Head of caudate nucleus (tissue), 42 donors: Measurements from ENCODE around the gene CASS4.
"Not testable (repeated sequence)": the region's sequence is repeated elsewhere in the genome, so short reads cannot be mapped to it uniquely, and the experiment has no call there.

Experiments
- DNase-seq, 42 donors: peaks; one replicate each; pipeline versions ENCODE4 v3.0.0 to v3.0.0-alpha.2; 2020 to 2021; ENCODE audit warnings: mixed read lengths in 7 of 42
- intact Hi-C: fragments of 100-400 bp; cut with DNase I; formaldehyde crosslinking; loops from one replicate; pipeline ENCODE4 v1.15.0; 2022

Gene CASS4

DNA sequence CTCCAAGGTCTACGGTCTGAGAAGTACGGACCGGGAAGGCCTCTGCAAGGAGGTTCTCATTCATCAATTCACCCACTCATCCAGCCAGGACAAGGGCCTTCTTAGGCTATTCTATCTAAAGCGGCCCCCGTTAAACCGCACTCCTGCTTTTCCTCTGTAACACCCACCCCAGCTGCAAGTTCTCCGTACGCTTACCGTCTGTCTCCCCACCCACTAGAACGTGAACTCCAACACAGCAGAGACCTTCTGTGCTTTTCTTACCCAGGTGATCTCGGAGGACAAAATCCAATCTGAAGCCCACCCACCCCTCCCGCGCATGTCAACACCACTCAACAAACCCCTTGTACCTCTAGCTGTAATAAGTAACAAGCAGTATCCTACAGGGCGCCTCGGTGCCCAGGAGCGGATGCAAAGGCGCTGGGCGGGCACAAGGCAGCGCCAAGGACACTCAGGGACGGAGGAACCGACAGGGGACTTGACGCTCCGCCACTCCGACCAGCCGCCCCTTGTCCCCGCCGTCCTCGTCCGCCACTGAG lies 20.4 kb upstream of the CASS4 start:
- intact Hi-C loops, result loop anchor here (2.0 to 5.0 kb wide), 2 partner anchors 33 to 76 kb away; partner anchors contain the start of genes FAM210B and RTF2
- DNase-seq, result peak in 1 of 42 donors; percentile 18

DNA sequence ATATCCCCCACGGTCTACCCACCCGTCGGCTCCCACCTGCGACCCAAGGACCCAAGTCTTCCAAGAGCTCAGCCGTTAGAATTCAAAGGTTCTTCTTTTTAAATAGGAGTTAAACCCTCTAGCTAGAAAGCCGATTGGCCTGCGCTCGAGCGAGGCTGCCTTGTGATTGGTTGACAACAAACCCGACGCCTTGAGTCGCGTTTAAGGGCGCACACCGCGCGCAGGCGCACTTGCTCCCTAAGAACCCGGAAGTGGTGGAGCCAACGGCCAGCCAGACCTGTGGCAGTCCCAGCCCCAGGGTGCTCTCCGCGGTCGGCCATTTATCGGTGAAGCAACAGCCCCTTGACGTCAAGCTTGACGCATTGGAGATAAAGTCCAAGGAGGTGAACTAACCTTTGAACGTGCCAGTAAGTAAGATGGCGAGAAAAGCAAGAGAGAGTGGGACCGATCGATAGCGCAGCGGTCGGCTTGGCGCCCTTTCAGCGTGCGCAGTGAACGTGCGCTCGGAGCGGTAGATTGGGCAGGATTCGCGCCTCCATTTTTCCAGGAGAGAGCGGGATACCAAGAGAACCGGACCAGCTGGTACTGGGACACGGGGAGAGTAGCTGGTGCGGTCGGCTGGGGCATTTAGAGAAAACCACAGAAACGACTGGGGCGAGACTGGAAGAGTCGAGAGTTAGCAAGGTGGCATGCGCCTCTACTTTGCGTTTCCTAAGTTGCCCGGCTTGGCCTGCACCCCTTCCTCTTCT lies 19.8 kb upstream of the CASS4 start, which contains the start of the genes AURKA and CSTF1:
Gene AURKA, minus strand, starts transcription at position 84 of the 749 bp plus-strand sequence. CDS start 4,018 bp downstream, outside the sequence.
Gene CSTF1, plus strand, starts transcription at position 514 of the 749 bp plus-strand sequence. CDS start 2,908 bp downstream, outside the sequence.
- peak; percentile 96 to 100 (median 99) for DNase-seq
- intact Hi-C loops, result loop anchor here (2.0 to 5.0 kb wide), 2 partner anchors 34 to 75 kb away; partner anchors contain the start of genes FAM210B and RTF2

DNA sequence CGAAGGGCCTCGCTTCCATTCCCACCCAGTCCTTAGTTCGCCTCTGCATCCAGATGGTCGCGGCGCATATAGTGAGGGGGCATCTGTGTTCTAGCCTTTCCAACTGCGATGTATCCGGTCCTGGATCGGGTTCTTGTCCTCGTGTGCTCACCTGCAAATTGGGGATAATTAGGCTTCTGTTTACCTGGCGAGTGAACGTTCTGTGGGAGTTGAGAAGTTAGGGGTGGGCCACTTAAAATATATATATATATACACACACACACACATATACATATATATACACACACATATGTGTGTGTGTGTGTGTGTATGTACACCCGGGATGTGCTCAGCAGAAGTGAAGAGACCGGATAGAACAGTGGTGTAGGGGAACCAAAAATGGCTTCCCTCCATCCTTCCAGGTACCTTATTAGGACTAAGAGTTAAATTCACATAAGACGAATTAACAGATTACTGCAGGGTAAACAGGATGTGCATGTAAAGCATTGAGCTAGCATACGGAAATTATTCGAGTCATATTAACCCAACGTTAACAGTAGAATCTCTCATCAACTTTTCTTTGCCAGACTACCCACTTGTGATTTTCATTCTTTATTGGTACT lies 19.1 kb upstream of the CASS4 start:
- DNase-seq, result no peak
- intact Hi-C loops, result loop anchor here (2.0 to 5.0 kb wide), 2 partner anchors 34 to 74 kb away; partner anchors contain the start of genes FAM210B and RTF2

DNA sequence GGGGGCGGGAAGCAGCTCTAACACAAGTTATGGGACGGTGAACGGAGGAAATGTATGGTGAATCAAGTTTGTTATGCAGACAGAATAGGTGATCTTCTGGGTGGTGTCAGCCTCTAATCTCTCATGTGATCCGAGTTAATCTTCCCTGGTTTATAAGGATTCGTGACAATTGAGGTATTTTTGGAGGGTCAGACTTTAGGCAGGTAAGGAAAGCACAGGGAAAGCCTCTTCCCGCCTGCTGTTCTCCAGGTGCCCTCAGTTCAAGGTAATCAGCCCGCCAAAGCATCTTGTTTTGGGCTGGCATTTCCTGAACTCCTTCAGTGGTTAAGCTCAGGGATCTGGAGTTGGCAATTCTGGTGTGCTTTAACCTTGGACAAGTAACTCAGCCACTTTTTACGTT lies 18.4 kb upstream of the CASS4 start:
- intact Hi-C loops, result loop anchor here (2.0 to 5.0 kb wide), 2 partner anchors 35 to 74 kb away; partner anchors contain the start of genes FAM210B and RTF2

DNA sequence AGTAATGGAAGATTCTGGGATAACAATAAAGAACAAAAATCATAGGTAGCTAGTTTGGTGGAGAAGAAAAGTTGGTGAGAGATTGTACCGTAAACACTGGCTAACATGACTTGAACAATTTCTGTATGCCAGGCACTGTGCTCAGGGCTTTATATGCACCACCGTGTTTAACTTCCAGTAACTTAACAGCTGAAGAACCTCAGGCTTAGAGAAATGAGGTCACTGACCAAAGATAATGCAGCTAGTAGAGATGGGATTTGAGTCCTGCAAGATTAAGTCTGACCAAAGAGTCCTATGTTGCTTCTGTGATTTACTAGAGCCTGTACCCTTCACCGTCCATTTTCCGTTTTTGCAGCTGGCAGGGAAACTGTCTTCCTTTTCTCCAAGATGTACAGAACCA lies 16.9 kb upstream of the CASS4 start:
- intact Hi-C loops, result no loop called here

More for the DNA sequence above, 18.4 kb upstream of the CASS4 start:
- no peak for DNase-seq

DNA sequence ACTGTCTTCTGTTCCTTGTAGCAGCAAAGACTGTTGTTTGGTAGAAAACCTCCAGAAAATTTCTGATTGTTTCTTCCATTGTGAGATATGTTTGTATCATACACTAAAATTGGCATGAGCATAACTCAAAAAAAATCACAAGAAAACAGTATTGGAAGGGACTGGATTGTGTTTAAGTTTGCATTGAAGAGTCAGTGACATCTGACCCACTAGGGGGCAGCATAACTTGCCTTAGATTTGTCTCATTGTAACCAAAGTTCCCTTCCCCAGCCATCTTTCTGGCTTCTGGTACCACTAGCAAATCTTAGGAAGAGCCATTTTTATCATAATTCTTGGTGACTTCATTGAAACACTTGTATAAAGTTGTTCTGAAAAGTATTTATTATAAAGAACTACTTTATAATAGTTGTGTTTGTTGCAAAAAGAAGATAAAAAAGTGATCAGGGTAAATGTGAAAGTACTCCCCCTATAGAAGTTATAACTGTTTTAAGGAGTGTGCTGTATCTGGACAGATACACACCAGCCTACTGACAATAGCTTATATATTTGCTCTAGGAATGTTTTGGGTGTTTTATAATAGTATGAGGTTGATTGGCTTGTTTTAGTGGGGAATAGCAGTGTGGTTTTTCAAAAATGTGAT lies 11.9 kb upstream of the CASS4 start:
- intact Hi-C loops, result no loop called here
- DNase-seq, result peak in 36 of 42 donors; percentile 23 to 87 (median 62)

More for the DNA sequence above, 16.9 kb upstream of the CASS4 start:
- no peak for DNase-seq

DNA sequence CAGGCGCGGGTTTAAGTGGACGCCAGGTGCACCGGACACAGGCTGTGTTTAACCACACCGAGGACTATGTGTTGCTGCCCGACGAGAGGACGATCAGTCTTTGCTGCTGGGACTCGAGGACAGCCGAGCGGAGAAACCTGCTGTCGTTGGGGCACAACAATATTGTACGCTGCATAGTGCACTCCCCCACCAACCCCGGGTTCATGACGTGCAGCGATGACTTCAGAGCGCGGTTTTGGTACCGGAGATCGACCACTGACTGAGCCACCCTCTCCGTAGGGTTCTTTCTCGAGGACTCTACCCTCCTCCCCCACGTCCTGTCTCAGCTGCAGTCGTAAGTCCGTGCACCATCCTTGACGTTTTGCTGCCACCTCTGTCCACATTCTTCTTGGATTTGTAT lies 8.6 kb upstream of the CASS4 start:
- DNase-seq, result no peak
- intact Hi-C loops, result no loop called here

DNA sequence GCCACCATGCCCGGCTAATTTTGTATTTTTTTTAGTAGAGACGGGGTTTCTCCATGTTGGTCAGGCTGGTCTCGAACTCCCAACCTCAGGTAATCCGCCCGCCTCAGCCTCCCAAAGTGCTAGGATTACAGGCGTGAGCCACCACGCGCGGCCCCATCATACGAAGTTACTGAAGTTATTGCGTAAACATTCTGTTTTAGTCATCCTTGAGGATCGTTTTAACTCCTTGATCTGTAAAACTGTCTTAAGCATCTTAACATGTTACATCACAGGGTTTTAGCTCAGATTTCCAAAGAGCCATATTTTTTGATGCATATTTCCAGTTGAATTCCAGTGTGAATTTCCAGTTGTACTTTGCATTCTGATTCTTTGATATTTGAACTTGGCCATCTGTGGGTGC lies 6.7 kb upstream of the CASS4 start:
- DNase-seq, intact Hi-C loops: not testable (repeated sequence)

DNA sequence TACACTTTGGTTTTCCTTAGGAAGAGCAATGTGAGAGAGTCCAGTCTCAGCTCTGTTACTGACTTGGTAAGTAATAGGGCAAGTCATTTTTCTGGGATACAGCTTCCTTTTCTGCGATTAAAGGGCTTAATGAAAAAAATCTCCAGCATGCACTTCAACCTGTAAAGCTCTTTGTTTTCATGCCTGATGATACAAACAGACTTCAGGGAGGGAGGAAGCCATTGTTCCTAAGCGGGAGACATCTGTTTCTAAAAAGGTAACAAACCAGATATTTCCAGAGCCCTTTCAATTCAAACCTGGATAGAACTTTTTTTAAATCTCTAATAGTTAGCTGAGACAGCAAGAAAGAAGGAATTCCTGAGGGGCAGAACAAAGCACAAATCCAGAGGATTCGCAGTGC lies 5.2 kb upstream of the CASS4 start:
- no peak for DNase-seq
- intact Hi-C loops, result no loop called here

DNA sequence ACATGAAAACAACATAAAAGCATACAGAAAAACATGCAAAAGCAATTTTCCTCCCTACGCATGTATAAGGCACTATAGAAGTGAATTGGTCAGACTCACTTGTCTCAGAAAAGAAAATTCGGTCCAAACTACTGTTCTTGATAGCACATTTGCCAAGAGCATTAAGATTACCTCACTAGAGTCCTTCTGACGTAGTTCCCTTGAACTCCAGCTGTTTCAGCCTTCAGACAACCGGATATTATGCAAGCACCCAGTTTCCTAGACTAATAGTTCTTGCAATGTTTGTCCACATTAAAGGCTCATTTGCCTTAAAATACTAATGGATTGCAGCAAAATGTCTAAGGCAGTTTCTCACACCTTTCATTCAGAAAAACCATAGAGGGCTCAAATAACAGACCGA lies 2.5 kb upstream of the CASS4 start:
- intact Hi-C loops, result no loop called here
- DNase-seq, result no peak

DNA sequence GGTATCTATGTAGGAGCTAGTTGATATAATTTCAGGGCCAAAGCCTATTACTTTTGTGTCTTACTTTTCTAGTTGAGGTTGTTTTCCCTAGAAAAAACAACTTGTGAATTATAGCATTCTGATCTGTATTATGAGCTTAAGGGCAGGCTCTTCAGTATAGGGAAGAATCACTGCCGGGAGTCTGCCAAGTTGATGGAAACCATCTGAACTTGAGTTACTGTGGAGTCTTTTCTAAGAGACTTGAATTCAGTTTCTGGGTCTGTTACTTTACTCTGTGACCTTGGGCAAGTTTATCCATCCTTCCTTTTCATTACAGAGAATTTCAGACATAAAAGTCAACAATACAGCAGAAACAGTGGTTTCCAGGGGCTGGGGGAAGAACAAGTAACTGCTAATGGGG lies 2.1 kb upstream of the CASS4 start:
- intact Hi-C loops, result no loop called here
- no peak for DNase-seq

DNA sequence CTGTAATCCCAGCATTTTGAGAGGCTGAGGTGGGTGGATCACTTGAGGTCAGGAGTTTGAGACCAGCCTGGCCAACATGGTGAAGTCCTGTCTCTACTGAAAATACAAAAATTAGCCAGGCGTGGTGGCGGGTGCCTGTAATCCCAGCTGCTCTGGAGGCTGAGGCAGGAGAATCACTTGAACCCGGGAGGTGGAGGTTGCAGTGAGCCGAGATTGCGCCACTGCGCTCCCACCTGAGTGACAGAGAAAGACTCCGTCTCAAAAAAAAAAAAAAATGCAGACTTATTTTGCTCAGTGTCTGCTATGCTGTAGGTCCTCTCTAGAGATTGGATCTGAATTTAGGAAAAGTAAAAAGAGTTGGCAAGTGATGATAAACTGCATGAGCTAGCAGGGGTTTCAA lies 773 bp upstream of the CASS4 start:
- intact Hi-C loops, DNase-seq: not testable (repeated sequence)

DNA sequence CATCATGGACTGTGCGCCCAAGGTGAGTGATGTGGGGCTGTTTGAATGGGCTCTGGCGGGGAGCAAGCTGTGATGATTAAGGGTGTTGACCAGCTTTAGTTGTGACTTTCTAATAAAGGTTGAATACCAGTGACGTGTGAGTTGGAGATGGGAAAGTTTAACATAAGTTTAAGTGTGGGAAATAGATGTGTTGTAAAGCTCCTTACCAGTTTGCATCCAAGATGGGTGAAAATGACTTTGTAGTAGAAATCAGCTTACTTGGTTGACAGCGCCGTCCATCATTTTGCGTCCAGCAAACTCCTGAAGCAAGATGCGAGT lies 372 bp downstream of the CASS4 start:
- intact Hi-C loops, result no loop called here
- DNase-seq, result no peak

DNA sequence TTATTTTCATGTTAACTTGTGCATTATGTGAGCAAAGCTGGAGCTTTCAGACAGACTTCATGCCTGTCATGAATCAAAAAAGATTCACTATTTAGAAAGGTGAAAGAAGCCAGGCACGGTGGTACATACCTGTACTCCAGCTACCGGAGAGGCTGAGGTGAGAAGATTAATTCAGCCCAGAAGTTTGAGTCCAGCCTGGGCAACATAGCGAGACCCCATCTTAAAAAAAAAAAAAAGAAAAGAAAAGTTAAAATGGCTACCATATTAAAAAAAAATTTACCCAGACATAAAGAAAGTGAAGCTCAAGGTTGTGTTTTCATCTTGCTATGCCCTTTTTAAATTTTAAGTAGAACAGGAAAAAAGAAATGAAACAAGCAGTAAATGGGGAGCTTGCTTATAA lies 889 bp downstream of the CASS4 start:
- intact Hi-C loops, result no loop called here

DNA sequence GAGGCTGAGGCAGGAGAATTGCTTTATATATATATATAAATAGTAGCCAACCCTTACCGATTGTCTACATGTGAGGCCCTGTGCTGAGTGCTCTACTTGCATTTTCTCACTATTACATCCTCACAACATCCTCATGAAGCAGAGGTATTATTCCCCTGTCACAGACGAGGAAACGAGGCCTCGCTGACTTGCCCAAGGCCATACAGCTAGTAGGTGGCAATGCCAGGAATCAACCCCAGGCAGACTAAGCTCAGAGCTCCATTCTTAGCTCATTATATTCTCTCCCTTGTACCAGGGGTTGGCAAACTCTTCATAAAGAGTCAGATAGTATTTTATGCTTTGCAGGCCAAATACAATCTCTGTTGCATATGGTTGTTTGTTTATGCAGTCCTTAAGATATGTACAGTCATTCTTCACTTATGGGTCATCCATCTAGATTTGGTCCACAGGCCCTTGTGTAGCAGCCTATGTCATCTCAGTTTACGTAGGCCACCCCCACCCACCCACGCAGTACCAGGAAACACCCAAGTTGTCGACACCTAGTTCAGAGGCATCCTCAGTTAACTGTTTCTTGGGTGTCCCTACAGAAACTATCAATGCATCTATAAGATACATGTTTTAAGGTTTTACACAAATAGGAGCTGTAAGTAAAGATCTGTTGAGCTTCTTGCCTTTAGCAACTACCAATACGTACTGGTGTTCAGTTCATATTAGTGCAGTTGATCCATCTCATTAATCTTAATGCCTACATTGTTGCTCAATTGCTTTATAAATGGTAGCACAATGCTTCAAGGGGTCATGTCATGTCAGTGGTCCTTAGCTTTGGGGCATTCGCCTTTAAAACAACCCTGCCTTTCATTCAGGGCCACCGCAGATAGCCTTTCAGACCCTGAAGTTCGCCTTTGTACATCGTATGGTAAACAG lies 3.0 kb downstream of the CASS4 start:
- intact Hi-C loops, result no loop called here
- DNase-seq, result no peak

More for the DNA sequence above, 889 bp downstream of the CASS4 start:
- no peak for DNase-seq

DNA sequence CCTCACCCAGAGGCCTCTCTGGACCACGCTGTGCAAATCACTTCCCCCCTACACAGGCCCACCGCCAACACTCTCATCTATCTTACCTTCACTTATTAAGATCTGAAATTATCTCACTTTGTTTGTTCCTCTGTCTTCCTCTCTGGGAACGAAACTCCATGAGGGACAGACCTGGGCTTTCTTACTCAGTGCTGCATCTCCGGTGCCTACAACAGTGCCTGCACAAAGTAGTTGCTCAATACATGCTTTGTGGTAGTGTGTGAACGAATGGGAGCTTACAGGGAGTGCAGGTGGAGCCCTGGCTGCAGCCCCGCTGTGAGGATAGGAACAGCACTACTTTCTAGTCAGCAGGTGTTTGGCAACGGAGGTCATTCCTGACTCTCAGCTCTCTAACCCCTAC lies 5.3 kb downstream of the CASS4 start:
- intact Hi-C loops, result no loop called here
- no peak for DNase-seq

DNA sequence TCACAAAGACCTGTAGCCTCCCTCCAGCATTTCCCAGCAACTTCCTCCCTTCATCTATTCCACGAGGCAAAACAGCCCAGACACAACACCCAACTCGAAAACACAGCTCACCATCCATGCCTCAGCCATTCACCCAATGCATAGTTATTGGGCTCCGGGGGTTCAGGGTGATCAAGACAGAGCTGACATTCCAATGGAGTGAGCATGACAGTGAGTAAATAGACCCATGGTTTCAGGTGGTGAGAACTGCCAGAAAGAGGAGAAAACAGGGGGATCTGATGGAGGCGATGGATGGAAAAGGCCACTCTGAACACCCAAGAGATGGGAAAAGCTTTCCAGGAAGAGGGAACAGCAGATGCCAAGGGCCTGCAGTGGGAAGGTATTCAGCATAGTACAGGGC lies 5.9 kb downstream of the CASS4 start:
- DNase-seq, result no peak
- intact Hi-C loops, result no loop called here

DNA sequence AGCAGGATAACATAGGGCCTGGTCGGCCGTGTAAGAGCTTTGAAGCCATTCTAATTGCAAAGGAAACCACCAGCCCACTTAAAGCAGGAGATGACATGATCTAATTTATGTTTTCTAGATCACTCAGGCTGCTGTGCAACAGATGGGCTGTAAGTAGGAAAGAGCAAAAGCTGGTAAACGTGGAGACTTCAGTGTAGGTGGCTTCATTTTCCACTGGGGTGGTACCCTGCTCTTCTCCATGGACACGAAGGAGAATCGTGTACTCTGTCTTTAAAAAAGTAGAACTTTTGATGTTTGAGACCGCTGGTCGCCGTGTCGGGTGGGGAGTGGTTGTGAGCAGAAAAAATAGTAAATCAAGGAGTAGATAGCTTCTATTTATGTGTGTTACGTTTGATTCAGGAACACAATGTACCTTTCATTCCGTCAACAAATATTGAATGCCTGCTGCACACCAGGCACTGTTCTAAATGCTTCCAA lies 6.4 kb downstream of the CASS4 start:
- intact Hi-C loops, result no loop called here
- DNase-seq, result peak in 1 of 42 donors; percentile 13
